ENCODE results near the gene HSD17B2.

- TF ChIP-seq, protein P1, sequence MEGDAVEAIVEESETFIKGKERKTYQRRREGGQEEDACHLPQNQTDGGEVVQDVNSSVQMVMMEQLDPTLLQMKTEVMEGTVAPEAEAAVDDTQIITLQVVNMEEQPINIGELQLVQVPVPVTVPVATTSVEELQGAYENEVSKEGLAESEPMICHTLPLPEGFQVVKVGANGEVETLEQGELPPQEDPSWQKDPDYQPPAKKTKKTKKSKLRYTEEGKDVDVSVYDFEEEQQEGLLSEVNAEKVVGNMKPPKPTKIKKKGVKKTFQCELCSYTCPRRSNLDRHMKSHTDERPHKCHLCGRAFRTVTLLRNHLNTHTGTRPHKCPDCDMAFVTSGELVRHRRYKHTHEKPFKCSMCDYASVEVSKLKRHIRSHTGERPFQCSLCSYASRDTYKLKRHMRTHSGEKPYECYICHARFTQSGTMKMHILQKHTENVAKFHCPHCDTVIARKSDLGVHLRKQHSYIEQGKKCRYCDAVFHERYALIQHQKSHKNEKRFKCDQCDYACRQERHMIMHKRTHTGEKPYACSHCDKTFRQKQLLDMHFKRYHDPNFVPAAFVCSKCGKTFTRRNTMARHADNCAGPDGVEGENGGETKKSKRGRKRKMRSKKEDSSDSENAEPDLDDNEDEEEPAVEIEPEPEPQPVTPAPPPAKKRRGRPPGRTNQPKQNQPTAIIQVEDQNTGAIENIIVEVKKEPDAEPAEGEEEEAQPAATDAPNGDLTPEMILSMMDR (IDR thresholded peaks at IDR 0.05 in 2 of 3, conservative IDR thresholded peaks at IDR 0.05 in 1 of 3; ENCODE audit: borderline replicate concordance in 1 of 3, insufficient read depth in 1 of 3, low read depth in 2 of 3, low read length in 2 of 3) = peak; percentile 56 to 64 (median 57); a peak in 5 of 6 replicates
- TF ChIP-seq EZH2 (IDR thresholded peaks at IDR 0.05) (no peak), ZNF274 (IDR thresholded peaks at IDR 0.05; ENCODE audit: low read depth, low read length) (no peak), RAD21 (IDR thresholded peaks at IDR 0.05; ENCODE audit: low read depth) (peak; percentile 67)
Observed at GRCh38 chr16:81996664-81997509, 38.2 kb upstream of the HSD17B2 start.
